Panc1 (cell line): ENCODE measurements around the gene FAM131B.

Experiments
- CTCF ChIP-seq: fragments of 450-650 bp; IDR thresholded peaks from 2 replicates; pipeline ENCODE4 v1.5.1; 2017; ENCODE audit warnings: mild to moderate bottlenecking
- REST ChIP-seq, 2 experiments: IDR thresholded peaks; 2 replicates each; pipeline ENCODE4 v1.6.1; 2011 to 2012; ENCODE audit warnings: low read depth in 2 of 2, control low read depth in 1 of 2, low read length in 1 of 2, mild to moderate bottlenecking in 1 of 2, moderate library complexity in 1 of 2; ENCODE audit not compliant: insufficient read depth in 1 of 2
- TCF7L2 ChIP-seq: IDR thresholded peaks from 2 replicates; pipeline ENCODE4 v1.6.1; 2011; ENCODE audit warnings: mild to moderate bottlenecking, low read depth, low read length, inconsistent platforms

DNA sequence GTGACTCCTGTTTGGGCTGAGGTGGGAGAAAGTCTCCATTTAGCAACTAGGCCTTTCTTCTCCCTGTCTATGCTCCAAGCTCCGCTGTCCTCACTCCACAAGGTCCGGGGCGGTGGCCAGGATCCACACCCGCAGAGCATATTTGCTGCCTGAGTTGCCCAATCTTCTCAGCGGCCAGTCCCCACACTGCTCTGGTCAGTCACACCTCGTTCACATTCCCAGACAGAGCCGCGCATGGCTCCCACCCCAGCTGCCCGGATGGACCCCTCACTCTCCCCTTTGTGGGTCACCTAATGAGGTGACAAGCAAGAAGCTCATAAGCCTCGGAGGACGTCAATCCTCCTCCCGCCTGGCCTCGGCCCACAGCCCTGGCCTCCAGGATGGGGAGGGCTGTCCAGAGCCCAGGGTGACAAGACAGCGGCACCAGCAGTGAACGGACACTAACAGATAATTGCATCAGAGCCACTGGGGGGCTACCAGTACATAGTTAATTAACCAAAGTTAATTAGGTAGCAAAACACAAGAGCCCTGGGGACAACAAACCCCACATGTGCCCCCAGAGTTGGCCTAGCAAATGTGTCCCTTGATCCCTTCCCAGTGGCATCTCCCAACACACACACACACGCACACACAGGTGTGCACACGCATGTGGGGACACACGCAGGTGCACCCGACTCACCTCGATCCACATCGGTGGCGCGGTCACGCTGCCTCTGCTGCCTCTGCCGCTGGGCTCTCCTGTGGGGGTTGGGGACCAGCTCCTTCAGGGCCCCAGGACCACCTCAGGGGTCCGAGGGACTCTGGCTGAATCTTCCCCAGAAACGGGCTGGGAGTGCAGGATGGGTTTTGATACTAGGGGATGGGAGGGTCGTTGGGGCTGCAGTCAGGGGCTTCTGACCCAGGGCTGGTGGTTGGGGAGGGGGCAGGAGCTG, 34.4 kb upstream of the FAM131B start:
- no peak for TF ChIP-seq REST (IDR thresholded peaks at IDR 0.05; ENCODE audit: insufficient read depth in 1 of 2, low read depth in 2 of 2, low read length in 1 of 2)
- TF ChIP-seq CTCF = no peak
- no peak for TF ChIP-seq TCF7L2
